ENCODE results near the gene SPINT3. TPM values are rescaled to one million over a fixed set of nuclear protein-coding genes. Genes with fewer than 3 reads are reported as not detected.

SPINT3 gene
- total RNA-seq, 1 donor from 2014 or later = not detected

- intact Hi-C loops (cut with DNase I) = no loop called here
- no peak for TF ChIP-seq POLR2AphosphoS5 (IDR thresholded peaks at IDR 0.05; ENCODE audit: insufficient read depth in 1 of 2, low read depth in 1 of 2)
- TF ChIP-seq, protein P1, sequence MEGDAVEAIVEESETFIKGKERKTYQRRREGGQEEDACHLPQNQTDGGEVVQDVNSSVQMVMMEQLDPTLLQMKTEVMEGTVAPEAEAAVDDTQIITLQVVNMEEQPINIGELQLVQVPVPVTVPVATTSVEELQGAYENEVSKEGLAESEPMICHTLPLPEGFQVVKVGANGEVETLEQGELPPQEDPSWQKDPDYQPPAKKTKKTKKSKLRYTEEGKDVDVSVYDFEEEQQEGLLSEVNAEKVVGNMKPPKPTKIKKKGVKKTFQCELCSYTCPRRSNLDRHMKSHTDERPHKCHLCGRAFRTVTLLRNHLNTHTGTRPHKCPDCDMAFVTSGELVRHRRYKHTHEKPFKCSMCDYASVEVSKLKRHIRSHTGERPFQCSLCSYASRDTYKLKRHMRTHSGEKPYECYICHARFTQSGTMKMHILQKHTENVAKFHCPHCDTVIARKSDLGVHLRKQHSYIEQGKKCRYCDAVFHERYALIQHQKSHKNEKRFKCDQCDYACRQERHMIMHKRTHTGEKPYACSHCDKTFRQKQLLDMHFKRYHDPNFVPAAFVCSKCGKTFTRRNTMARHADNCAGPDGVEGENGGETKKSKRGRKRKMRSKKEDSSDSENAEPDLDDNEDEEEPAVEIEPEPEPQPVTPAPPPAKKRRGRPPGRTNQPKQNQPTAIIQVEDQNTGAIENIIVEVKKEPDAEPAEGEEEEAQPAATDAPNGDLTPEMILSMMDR (IDR thresholded peaks at IDR 0.05) = no peak
- TF ChIP-seq POLR2A (IDR thresholded peaks at IDR 0.05) = no peak
- Histone ChIP-seq H3K27ac (no peak overlapping the region), H3K9me3 (no peaks in the 10 kb centered on the region), H3K36me3 (no peaks in the 10 kb centered on the region), H3K4me1 (no peaks in the 10 kb centered on the region), H3K4me3 (no peak overlapping the region), H3K27me3 (no peaks in the 10 kb centered on the region)
- DNase-seq (ENCODE audit: extremely low spot score in 2 of 2) = no peak
These were observed 19.9 kb downstream of the SPINT3 start for GRCh38 chr20:45495501-45495941.

DNA sequence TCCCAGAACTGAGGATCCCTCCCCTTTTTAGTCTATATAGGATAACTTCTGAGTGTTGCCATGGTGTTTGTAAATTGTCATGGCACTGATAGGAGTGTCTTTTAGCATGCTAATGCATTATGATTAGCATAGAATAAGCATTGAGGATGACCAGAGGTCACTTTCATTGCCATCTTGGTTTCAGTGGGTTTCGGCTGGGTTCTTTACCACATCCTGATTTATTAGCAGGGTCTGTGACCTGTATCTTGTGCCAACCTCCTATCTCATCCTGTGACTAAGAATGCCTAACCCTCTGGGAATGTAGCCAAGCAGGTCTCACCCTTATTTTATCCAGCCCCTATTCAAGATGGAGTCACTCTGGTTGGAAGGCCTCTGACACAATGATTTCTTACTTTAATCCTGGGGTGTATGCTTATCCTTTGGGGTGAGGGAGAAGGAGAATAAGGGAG, 26.3 kb downstream of the SPINT3 start:
- intact Hi-C loops (cut with DNase I) = no loop called here
- Histone ChIP-seq H3K27me3 (no peaks in the 10 kb centered on the region), H3K27ac (no peak overlapping the region), H3K9me3 (no peaks in the 10 kb centered on the region), H3K36me3 (no peaks in the 10 kb centered on the region), H3K4me1 (no peaks in the 10 kb centered on the region), H3K4me3 (no peak overlapping the region)
- DNase-seq (ENCODE audit: extremely low spot score in 2 of 2) = no peak
- TF ChIP-seq POLR2AphosphoS5 (IDR thresholded peaks at IDR 0.05; ENCODE audit: insufficient read depth in 1 of 2, low read depth in 1 of 2) (no peak), POLR2A (IDR thresholded peaks at IDR 0.05) (no peak)
- TF ChIP-seq, protein P1 (IDR thresholded peaks at IDR 0.05) = no peak

DNA sequence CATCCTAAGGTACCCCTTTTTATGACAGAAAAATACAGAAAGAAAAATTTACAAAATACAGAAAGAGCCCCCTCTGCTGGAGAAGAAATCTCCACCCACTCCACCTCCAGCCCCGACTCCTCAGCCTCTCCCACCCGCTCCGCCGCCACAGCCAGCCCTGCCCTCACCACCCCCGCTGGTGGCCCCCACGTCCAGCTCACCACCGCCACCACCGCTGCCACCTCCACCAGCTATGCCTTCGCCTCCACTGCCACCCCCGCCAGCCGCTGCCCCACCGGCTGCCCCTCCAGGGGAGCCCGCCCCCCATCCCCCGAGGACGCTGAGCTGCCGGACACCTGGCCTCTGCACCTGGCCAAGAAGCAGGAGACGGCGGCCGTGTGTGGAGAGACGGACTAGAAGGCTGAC, 28.2 kb downstream of the SPINT3 start:
- TF ChIP-seq POLR2AphosphoS5 (IDR thresholded peaks at IDR 0.05; ENCODE audit: insufficient read depth in 1 of 2, low read depth in 1 of 2) (no peak), POLR2A (IDR thresholded peaks at IDR 0.05) (no peak)
- TF ChIP-seq, protein P1 (IDR thresholded peaks at IDR 0.05) = no peak
- H3K27ac ChIP-seq = no peak overlapping the region
- no peaks in the 10 kb centered on the region for H3K9me3 ChIP-seq
- intact Hi-C loops (cut with DNase I) = no loop called here
- no peaks in the 10 kb centered on the region for H3K27me3 ChIP-seq
- DNase-seq (ENCODE audit: extremely low spot score in 2 of 2) = no peak
- no peaks in the 10 kb centered on the region for H3K4me1 ChIP-seq
- H3K4me3 ChIP-seq = no peak overlapping the region
- H3K36me3 ChIP-seq = no peaks in the 10 kb centered on the region

GRCh38 chr20:45485388-45485787, 30.0 kb downstream of the SPINT3 start:
- TF ChIP-seq, protein P1 (IDR thresholded peaks at IDR 0.05) = no peak
- TF ChIP-seq POLR2A (IDR thresholded peaks at IDR 0.05) = no peak
- TF ChIP-seq POLR2AphosphoS5 (IDR thresholded peaks at IDR 0.05; ENCODE audit: insufficient read depth in 1 of 2, low read depth in 1 of 2) = no peak
- intact Hi-C loops (cut with DNase I) = no loop called here
- no peaks in the 10 kb centered on the region for H3K27me3 ChIP-seq

GRCh38 chr20:45484676-45485075, 30.7 kb downstream of the SPINT3 start:
- no peak for DNase-seq (ENCODE audit: extremely low spot score in 2 of 2)
- no peaks in the 10 kb centered on the region for H3K9me3 ChIP-seq
- H3K36me3 ChIP-seq = no peaks in the 10 kb centered on the region
- H3K4me3 ChIP-seq = no peak overlapping the region
- intact Hi-C loops (cut with DNase I) = no loop called here
- TF ChIP-seq POLR2A (IDR thresholded peaks at IDR 0.05) (no peak), POLR2AphosphoS5 (IDR thresholded peaks at IDR 0.05; ENCODE audit: insufficient read depth in 1 of 2, low read depth in 1 of 2) (no peak)
- TF ChIP-seq, protein P1 (IDR thresholded peaks at IDR 0.05) = no peak
- H3K4me1 ChIP-seq = no peaks in the 10 kb centered on the region
- no peak overlapping the region for H3K27ac ChIP-seq
- no peaks in the 10 kb centered on the region for H3K27me3 ChIP-seq

More at GRCh38 chr20:45485388-45485787, 30.0 kb downstream of the SPINT3 start:
- no peak for DNase-seq (ENCODE audit: extremely low spot score in 2 of 2)
- Histone ChIP-seq H3K9me3 (no peaks in the 10 kb centered on the region), H3K4me1 (no peaks in the 10 kb centered on the region), H3K36me3 (no peaks in the 10 kb centered on the region), H3K4me3 (no peak overlapping the region), H3K27ac (no peak overlapping the region)
